Suprapubic skin (tissue), 3 donors: ENCODE measurements around the gene KLF15.

Experiments used
- POLR2A ChIP-seq, 2 donors: fragments of 450-650 bp; IDR thresholded peaks; one replicate each; pipeline ENCODE4 v1.6.1; 2017; ENCODE audit warnings: antibody characterized with exemption in 2 of 2, mild to moderate bottlenecking in 2 of 2, moderate library complexity in 2 of 2
- TF ChIP-seq, protein P1 (sequence below), 2 donors: fragments of 200-600 bp in 1 of 2; fragments of 450-650 bp in 1 of 2; sonication (generic) in 1 of 2; IDR thresholded peaks; one replicate each; pipeline ENCODE4 v1.5.1; 2016 to 2019; ENCODE audit warnings: antibody characterized with exemption in 2 of 2, mild to moderate bottlenecking in 1 of 2, moderate library complexity in 1 of 2

DNA sequence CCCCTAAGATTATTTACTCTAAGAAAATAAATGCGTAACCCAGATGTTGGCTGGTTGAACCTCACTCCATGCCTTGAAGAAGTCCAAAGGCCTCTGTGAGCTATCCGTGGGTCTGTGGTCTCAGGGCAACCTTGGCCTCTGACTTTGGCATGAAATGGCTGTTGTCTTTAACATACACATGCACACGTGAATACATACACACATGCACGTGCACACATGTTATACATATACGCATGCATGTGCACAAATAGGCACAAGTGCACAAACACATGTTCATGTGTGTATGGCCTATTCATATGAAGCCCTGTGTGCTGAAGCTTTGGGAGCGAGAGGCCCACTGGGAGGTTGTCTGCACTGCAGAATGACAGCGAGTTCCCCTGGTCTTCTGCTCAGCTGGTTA lies 50.8 kb downstream of the KLF15 start:
- no peak for TF ChIP-seq POLR2A (IDR thresholded peaks at IDR 0.05)
- TF ChIP-seq, protein P1, sequence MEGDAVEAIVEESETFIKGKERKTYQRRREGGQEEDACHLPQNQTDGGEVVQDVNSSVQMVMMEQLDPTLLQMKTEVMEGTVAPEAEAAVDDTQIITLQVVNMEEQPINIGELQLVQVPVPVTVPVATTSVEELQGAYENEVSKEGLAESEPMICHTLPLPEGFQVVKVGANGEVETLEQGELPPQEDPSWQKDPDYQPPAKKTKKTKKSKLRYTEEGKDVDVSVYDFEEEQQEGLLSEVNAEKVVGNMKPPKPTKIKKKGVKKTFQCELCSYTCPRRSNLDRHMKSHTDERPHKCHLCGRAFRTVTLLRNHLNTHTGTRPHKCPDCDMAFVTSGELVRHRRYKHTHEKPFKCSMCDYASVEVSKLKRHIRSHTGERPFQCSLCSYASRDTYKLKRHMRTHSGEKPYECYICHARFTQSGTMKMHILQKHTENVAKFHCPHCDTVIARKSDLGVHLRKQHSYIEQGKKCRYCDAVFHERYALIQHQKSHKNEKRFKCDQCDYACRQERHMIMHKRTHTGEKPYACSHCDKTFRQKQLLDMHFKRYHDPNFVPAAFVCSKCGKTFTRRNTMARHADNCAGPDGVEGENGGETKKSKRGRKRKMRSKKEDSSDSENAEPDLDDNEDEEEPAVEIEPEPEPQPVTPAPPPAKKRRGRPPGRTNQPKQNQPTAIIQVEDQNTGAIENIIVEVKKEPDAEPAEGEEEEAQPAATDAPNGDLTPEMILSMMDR (IDR thresholded peaks at IDR 0.05), result no peak
